Stimulated activated CD8-positive, alpha-beta memory T cell treated with anti-CD3 and anti-CD28 coated beads, Interleukin-4, amount 100 ng/mL, for 1 hour (primary cell): ENCODE results near the gene PCDHB11.
"Not testable (repeated sequence)": the region's sequence is repeated elsewhere in the genome, so short reads cannot be mapped to it uniquely, and the experiment has no call there.

ENCODE experiments used
- DNase-seq, 2 donors: peaks; one replicate each; pipeline ENCODE4 v3.0.0-alpha.2; 2020; ENCODE audit warnings: low read depth in 2 of 2, low spot score in 1 of 2

Gene PCDHB11

GRCh38 chr5:141199359-141200235 lies at the start of gene PCDHB11:
Gene PCDHB11 (plus strand): TSS chr5:141199627. CDS start chr5:141199775, 148 bp downstream.
- DNase-seq, result no peak

GRCh38 chr5:141149812-141150211 lies 49.6 kb upstream of the PCDHB11 start, which contains the start of gene PCDHB6:
Gene PCDHB6 (plus strand): TSS chr5:141150057. CDS start chr5:141150258, 201 bp downstream.
- DNase-seq, result no peak

- no peak for DNase-seq
Observed at GRCh38 chr5:141150224-141150992, 49.0 kb upstream of the PCDHB11 start.

- DNase-seq, result no peak
Observed at GRCh38 chr5:141150993-141151325, 48.5 kb upstream of the PCDHB11 start.

GRCh38 chr5:141151632-141152031 lies 47.8 kb upstream of the PCDHB11 start:
- not testable (repeated sequence) for DNase-seq

GRCh38 chr5:141152096-141152495 lies 47.3 kb upstream of the PCDHB11 start:
- not testable (repeated sequence) for DNase-seq

- no peak for DNase-seq
Observed at GRCh38 chr5:141155540-141156374, 43.7 kb upstream of the PCDHB11 start.

- not testable (repeated sequence) for DNase-seq
Observed at GRCh38 chr5:141157356-141157755, 42.1 kb upstream of the PCDHB11 start.

- not testable (repeated sequence) for DNase-seq
Observed at GRCh38 chr5:141157901-141158300, 41.5 kb upstream of the PCDHB11 start.

GRCh38 chr5:141172381-141173204 lies 26.8 kb upstream of the PCDHB11 start, which contains the start of gene PCDHB7:
Gene PCDHB7 (plus strand): TSS chr5:141172644. CDS start chr5:141172836, 192 bp downstream.
- DNase-seq, result no peak

- DNase-seq, result not testable (repeated sequence)
Observed at GRCh38 chr5:141174291-141175104, 24.9 kb upstream of the PCDHB11 start.

GRCh38 chr5:141175933-141176332 lies 23.5 kb upstream of the PCDHB11 start:
- DNase-seq, result no peak

- not testable (repeated sequence) for DNase-seq
Observed at GRCh38 chr5:141177577-141178191, 21.7 kb upstream of the PCDHB11 start, which contains the start of gene PCDHB8. Gene PCDHB8 (plus strand): TSS chr5:141177790. CDS start chr5:141178035, 245 bp downstream.

- DNase-seq, result not testable (repeated sequence)
Observed at GRCh38 chr5:141179371-141179770, 20.1 kb upstream of the PCDHB11 start.

- DNase-seq, result not testable (repeated sequence)
Observed at GRCh38 chr5:141179876-141180275, 19.6 kb upstream of the PCDHB11 start.

- no peak for DNase-seq
Observed at GRCh38 chr5:141180313-141180712, 19.1 kb upstream of the PCDHB11 start.

GRCh38 chr5:141182248-141182647 lies 17.2 kb upstream of the PCDHB11 start, which contains the start of gene PCDHB16:
Gene PCDHB16 (plus strand): TSS chr5:141182387. CDS start chr5:141182560, 173 bp downstream.
- DNase-seq, result no peak

- DNase-seq, result not testable (repeated sequence)
Observed at GRCh38 chr5:141184117-141184855, 15.1 kb upstream of the PCDHB11 start.
